Astrocyte (in vitro differentiated cells and primary cell): ENCODE measurements around the gene TNNI2.

ENCODE experiments used
- EZH2 ChIP-seq: IDR thresholded peaks from 2 replicates; pipeline ENCODE4 v1.6.1; 2012; ENCODE audit warnings: mild to moderate bottlenecking, low read length, inconsistent platforms; ENCODE audit not compliant: insufficient read depth
- TF ChIP-seq, protein P1 (sequence below): IDR thresholded peaks from 2 replicates; pipeline ENCODE4 v1.5.1; 2011; ENCODE audit warnings: low read depth, mild to moderate bottlenecking, inconsistent platforms, low read length, moderate library complexity; ENCODE audit not compliant: insufficient read depth

DNA sequence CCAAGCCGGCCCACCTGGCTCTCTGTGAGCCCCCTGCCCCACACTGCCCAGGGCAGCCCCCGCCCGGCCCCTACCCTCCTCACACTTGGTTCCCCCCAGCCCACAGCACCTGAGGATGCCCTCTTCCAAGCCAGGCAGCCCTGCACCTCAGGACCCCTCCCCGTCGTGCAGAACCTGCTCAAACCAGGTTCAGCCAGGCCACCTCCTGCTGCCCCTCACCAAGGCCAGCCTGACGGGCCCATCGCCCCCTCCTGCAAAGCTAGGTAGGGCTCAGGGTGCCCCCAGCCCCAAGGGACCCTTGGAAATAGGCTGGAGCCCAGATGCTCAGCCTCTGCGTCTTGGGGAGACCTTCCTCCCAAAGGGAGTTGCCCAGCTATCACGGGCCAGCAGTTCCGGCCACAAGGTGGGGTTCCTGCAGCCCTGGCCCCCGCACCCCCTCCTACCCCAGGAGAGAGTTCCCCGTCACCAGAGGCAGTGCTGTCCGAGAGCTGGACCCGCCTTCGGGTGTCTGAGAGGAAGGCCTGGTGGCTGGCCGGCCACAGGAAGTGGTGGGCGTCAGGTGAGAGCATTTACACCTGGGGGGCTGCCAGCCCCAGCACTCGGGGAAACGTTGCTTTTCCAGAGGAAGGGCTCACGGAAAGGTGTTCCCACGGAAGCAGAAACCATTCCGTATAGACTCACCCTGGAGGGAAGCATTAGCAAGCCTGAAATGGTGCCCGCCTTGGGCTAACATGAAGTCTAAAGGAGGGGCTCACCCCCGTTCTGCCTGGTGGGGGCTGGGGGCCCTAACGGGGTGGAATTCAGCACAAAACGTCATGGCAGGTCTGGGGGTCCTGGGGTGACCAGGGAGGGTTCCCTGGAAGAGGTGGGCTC is 7.2 kb upstream of the TNNI2 start:
- TF ChIP-seq, protein P1, sequence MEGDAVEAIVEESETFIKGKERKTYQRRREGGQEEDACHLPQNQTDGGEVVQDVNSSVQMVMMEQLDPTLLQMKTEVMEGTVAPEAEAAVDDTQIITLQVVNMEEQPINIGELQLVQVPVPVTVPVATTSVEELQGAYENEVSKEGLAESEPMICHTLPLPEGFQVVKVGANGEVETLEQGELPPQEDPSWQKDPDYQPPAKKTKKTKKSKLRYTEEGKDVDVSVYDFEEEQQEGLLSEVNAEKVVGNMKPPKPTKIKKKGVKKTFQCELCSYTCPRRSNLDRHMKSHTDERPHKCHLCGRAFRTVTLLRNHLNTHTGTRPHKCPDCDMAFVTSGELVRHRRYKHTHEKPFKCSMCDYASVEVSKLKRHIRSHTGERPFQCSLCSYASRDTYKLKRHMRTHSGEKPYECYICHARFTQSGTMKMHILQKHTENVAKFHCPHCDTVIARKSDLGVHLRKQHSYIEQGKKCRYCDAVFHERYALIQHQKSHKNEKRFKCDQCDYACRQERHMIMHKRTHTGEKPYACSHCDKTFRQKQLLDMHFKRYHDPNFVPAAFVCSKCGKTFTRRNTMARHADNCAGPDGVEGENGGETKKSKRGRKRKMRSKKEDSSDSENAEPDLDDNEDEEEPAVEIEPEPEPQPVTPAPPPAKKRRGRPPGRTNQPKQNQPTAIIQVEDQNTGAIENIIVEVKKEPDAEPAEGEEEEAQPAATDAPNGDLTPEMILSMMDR, result no peak
- TF ChIP-seq EZH2, result no peak
